ENCODE data around the gene GJD2. TPM values are rescaled to one million over a fixed set of nuclear protein-coding genes. Genes with fewer than 3 reads are reported as not detected.

The GJD2 gene
- 0.08 TPM in 1 of 2 replicates, not detected in the other for total RNA-seq (2014; rRNA removed; shearing (Covaris generic))

- Histone ChIP-seq H3K27ac (no peak within 1 kb of the TSS), H3K4me3 (peak within 1 kb of the TSS; percentile 17), H3K27me3 (replicated peaks) (peaks cover 74% of the 10 kb centered on the region), H3K9me3 (replicated peaks) (no peaks in the 10 kb centered on the region), H3K4me1 (replicated peaks) (peaks cover 5% of the 10 kb centered on the region; the same call in 1 of the 2 replicates), H3K36me3 (no peaks in the 10 kb centered on the region)
- no peak for DNase-seq (ENCODE audit: low read depth in 1 of 2, low spot score in 2 of 2)
These were observed at the start of gene GJD2 for GRCh38 chr15:34754674-34755418. TSS of gene GJD2 (minus strand) at chr15:34754998. CDS start at chr15:34754488, 510 bp downstream.

GRCh38 chr15:34804113-34804512 is 49.3 kb upstream of the GJD2 start:
- Histone ChIP-seq H3K27me3 (replicated peaks) (no peaks in the 10 kb centered on the region), H3K27ac (no peak overlapping the region), H3K9me3 (replicated peaks) (no peaks in the 10 kb centered on the region), H3K4me1 (replicated peaks) (peaks cover 9% of the 10 kb centered on the region), H3K4me3 (no peak overlapping the region), H3K36me3 (no peaks in the 10 kb centered on the region)
- no peak for DNase-seq (ENCODE audit: low read depth in 1 of 2, low spot score in 2 of 2)

GRCh38 chr15:34802803-34803750 is 48.3 kb upstream of the GJD2 start:
- peaks cover 9% of the 10 kb centered on the region for H3K4me1 ChIP-seq (replicated peaks)
- no peak for DNase-seq (ENCODE audit: low read depth in 1 of 2, low spot score in 2 of 2)
- H3K4me3 ChIP-seq: no peak overlapping the region
- no peaks in the 10 kb centered on the region for H3K9me3 ChIP-seq (replicated peaks)
- H3K27me3 ChIP-seq (replicated peaks): no peaks in the 10 kb centered on the region
- H3K27ac ChIP-seq: no peak overlapping the region
- no peaks in the 10 kb centered on the region for H3K36me3 ChIP-seq

DNA sequence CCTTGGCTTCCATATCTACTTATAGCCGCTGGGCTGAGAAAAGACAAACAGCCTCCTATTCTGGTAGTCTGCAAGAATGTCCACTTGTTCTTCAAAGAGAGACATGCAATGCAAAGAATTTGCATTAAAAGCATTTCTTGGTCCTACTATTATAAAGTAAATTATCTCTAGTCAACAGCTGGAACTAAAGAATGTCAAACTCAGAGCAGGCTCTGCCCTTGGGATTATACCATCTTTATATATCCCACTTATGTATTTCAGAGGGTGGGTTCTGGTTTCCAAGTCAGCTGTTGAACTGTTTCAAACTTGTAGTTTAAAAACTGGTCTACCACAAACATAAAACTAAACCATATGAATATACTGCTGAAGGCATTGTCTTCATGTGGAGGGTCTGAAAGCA is 47.6 kb upstream of the GJD2 start:
- Histone ChIP-seq H3K9me3 (replicated peaks) (no peaks in the 10 kb centered on the region), H3K36me3 (no peaks in the 10 kb centered on the region), H3K4me1 (replicated peaks) (peaks cover 9% of the 10 kb centered on the region), H3K27ac (no peak overlapping the region), H3K27me3 (replicated peaks) (no peaks in the 10 kb centered on the region), H3K4me3 (no peak overlapping the region)
- DNase-seq (ENCODE audit: low read depth in 1 of 2, low spot score in 2 of 2): no peak

DNA sequence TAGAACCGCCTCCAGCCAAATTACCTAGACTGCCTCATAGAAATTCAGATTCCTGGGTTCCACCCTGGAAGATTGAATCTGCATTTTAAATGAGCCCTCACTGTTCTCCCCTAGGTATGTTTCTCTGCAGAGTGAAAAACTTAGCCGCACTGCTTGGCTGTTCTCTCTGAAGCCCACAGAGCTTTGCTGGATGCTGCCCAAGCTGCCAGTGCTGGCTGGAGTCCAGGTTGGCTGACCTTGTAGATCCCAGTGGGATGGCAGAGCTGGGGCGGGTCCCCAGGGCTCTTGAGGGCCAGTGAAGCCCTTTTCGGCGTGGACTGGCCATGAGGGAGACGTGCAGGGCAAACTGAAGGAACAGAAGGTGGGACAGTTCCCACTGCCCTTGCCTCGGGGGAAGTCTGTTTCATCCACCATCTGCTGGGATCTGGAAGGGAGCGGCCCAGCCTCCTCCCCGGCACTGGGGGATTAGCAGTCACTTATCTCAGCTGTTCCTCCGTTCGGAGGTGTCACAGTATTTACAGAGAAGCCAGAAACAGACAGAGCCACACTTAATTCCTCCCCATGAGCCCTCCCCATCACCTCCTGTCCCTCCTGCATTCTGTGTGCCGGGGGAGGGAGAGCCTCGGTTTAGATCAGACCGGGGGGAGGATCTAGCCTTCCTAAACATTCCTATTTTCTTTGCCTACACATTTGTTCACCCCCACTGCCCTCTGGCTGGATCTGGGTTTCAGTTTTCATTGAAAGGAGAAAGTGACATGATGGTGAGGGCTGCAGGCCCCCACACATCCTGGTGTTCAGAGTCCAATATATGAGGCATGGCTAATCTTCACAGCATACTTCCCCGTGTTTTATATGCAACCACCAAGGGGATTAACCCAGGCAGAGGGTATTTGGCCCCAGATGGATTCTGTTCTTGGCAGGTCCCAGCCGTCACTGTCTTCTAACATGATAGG is 44.6 kb upstream of the GJD2 start:
- no peak for DNase-seq (ENCODE audit: low read depth in 1 of 2, low spot score in 2 of 2)
- Histone ChIP-seq H3K4me1 (replicated peaks) (peaks cover 27% of the 10 kb centered on the region), H3K36me3 (no peaks in the 10 kb centered on the region), H3K4me3 (no peak overlapping the region), H3K27me3 (replicated peaks) (no peaks in the 10 kb centered on the region), H3K9me3 (replicated peaks) (no peaks in the 10 kb centered on the region), H3K27ac (no peak overlapping the region)

DNA sequence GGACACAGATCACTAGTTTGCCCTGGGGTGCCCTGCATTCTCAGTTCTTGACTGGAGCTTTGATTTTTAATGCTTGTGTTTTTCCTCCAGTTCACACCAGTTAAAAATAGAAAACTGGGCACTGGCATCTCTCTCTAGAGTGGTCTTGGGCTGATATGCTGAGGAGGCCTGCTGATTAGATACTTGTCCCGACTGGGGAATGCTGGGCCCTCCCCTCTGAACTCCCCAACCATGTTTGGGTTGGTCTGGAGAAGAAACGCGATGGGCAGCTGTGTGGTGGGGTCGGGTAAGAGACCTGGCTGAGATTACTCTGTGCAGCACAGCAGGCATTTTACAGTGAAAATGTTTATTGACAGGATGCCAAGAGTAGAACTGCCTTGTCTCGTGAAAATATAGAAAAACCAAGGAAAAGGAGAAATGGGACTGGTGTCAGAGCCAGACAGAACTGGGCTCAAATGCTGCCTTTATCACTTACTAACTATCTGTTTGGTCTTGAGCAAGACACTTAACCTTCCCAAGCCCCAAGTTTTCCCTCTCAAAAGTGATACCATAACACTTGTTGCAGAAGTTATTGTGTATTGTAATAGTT is 42.1 kb upstream of the GJD2 start:
- no peak overlapping the region for H3K4me3 ChIP-seq
- no peak overlapping the region for H3K27ac ChIP-seq
- peaks cover 27% of the 10 kb centered on the region for H3K4me1 ChIP-seq (replicated peaks)

GRCh38 chr15:34795267-34796081 is 40.7 kb upstream of the GJD2 start, which contains the start of gene ACTC1:
TSS of gene ACTC1 (minus strand) at chr15:34795549. CDS start at chr15:34794808, 741 bp downstream.
- peaks cover 27% of the 10 kb centered on the region for H3K4me1 ChIP-seq (replicated peaks)
- H3K27ac ChIP-seq: no peak within 1 kb of the TSS
- no peaks in the 10 kb centered on the region for H3K27me3 ChIP-seq (replicated peaks)
- 0 out of 2 replicates have a peak within 1 kb of the TSS, but pooled peaks have one; percentile 9 for H3K4me3 ChIP-seq
- no peaks in the 10 kb centered on the region for H3K36me3 ChIP-seq
- H3K9me3 ChIP-seq (replicated peaks): no peaks in the 10 kb centered on the region
- peak; percentile 41 to 74 for DNase-seq (ENCODE audit: low read depth in 1 of 2, low spot score in 2 of 2)

More for the DNA sequence above, 42.1 kb upstream of the GJD2 start:
- Histone ChIP-seq H3K9me3 (replicated peaks) (no peaks in the 10 kb centered on the region), H3K27me3 (replicated peaks) (no peaks in the 10 kb centered on the region), H3K36me3 (no peaks in the 10 kb centered on the region)
- no peak for DNase-seq (ENCODE audit: low read depth in 1 of 2, low spot score in 2 of 2)

DNA sequence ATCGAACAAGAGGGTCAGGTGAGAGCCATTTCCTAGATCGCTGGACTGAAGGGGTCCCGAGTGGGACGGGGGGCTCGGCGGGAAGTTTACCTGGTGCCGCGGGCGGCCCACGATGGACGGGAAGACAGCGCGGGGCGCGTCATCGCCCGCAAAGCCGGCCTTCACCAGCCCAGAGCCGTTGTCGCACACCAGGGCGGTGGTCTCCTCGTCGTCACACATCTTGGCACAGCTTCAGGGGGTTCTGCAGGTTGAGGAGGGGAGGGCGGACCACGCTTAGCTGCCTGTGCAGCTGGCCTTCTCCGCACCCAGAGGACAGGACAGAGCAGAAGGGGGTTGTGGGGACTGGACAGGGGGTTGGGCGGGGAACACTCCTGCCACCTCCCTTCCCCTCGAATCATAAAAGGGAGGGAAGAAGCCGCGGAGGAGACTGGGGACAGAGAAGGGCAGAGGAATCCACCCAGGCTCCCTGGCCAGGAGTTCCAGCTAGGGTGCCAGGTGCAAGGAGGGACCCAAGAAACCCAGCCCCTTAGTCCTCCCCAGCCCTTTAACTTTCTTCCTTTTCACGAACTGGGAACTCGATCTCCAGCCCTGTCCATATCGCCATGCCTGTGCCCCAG is 39.9 kb upstream of the GJD2 start:
- DNase-seq (ENCODE audit: low read depth in 1 of 2, low spot score in 2 of 2): no peak
- Histone ChIP-seq H3K36me3 (no peaks in the 10 kb centered on the region), H3K4me3 (no peak overlapping the region), H3K27me3 (replicated peaks) (no peaks in the 10 kb centered on the region), H3K9me3 (replicated peaks) (no peaks in the 10 kb centered on the region), H3K4me1 (replicated peaks) (peaks cover 24% of the 10 kb centered on the region), H3K27ac (no peak overlapping the region)

DNA sequence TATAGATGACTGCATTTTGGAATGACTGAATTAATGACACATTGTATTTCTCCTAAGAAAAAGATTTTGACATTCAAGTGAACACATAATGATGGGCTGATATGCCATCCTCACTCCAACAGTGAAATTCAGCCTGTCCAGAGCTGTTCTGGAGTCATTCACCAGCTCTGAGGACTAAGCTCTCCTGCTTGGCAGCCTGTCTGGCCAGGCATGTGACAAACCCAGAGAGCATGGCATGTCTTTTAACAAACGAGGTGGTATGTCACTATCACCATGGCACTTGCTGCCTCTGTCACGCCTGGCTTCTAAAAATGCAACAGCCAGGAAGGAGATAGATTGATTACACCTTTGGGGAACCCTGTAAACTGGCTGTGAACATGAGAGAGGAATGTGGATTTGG is 39.1 kb upstream of the GJD2 start:
- Histone ChIP-seq H3K9me3 (replicated peaks) (no peaks in the 10 kb centered on the region), H3K27ac (no peak overlapping the region), H3K4me1 (replicated peaks) (peaks cover 17% of the 10 kb centered on the region), H3K27me3 (replicated peaks) (no peaks in the 10 kb centered on the region), H3K36me3 (no peaks in the 10 kb centered on the region), H3K4me3 (no peak overlapping the region)
- DNase-seq (ENCODE audit: low read depth in 1 of 2, low spot score in 2 of 2): no peak

- DNase-seq (ENCODE audit: low read depth in 1 of 2, low spot score in 2 of 2): no peak
- Histone ChIP-seq H3K27me3 (replicated peaks) (no peaks in the 10 kb centered on the region), H3K4me3 (no peak overlapping the region), H3K36me3 (no peaks in the 10 kb centered on the region), H3K4me1 (replicated peaks) (peaks cover 17% of the 10 kb centered on the region), H3K27ac (no peak overlapping the region), H3K9me3 (replicated peaks) (no peaks in the 10 kb centered on the region)
These were observed 38.3 kb upstream of the GJD2 start for GRCh38 chr15:34793071-34793470.

- Histone ChIP-seq H3K4me3 (no peak overlapping the region), H3K9me3 (replicated peaks) (no peaks in the 10 kb centered on the region), H3K27me3 (replicated peaks) (no peaks in the 10 kb centered on the region), H3K27ac (no peak overlapping the region), H3K36me3 (no peaks in the 10 kb centered on the region), H3K4me1 (replicated peaks) (peaks cover 17% of the 10 kb centered on the region)
- DNase-seq (ENCODE audit: low read depth in 1 of 2, low spot score in 2 of 2): no peak
These were observed 36.9 kb upstream of the GJD2 start for GRCh38 chr15:34791701-34792100.

DNA sequence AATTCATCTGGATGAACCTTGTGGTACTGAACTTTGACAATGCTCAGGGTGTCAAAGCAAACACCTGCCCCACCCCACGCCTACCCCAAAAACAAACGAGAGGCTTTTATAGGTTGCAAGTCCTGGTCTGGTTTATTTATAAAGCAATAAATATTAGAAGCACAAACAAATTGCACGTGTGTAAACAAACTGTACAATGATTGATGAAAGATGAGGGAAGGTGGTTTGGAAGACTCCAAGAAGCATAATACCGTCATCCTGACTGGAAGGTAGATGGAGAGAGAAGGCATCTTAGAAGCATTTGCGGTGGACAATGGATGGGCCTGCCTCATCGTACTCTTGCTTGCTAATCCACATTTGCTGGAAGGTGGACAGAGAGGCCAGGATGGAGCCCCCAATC is 35.3 kb upstream of the GJD2 start:
- Histone ChIP-seq H3K36me3 (no peaks in the 10 kb centered on the region), H3K27ac (no peak overlapping the region), H3K27me3 (replicated peaks) (no peaks in the 10 kb centered on the region), H3K9me3 (replicated peaks) (no peaks in the 10 kb centered on the region), H3K4me3 (no peak overlapping the region), H3K4me1 (replicated peaks) (peaks cover 3% of the 10 kb centered on the region)
- no peak for DNase-seq (ENCODE audit: low read depth in 1 of 2, low spot score in 2 of 2)

All from SJSA1 (cell line).